DMS 273 treated with DMSO at 0.1 percent for 48 hours (cell line): ENCODE data around the gene CXADR.
"Not testable (repeated sequence)": the region's sequence is repeated elsewhere in the genome, so short reads cannot be mapped to it uniquely, and the experiment has no call there.

ENCODE experiments used
- DNase-seq: peaks from one replicate; lab custom pipeline; 2025; lab: John Stamatoyannopoulos, UW

CXADR gene

GRCh38 chr21:17512253-17513213 lies at the start of gene CXADR:
Gene CXADR (plus strand): TSS chr21:17513043. CDS start chr21:17513130, 87 bp downstream.
- DNase-seq: peak; percentile 52

- no peak for DNase-seq
These were observed 46.7 kb upstream of the CXADR start for GRCh38 chr21:17466166-17466565.

- DNase-seq: no peak
These were observed 45.5 kb upstream of the CXADR start for GRCh38 chr21:17467392-17467791.

GRCh38 chr21:17467829-17468228 lies 45.0 kb upstream of the CXADR start:
- DNase-seq: no peak

- no peak for DNase-seq
These were observed 44.1 kb upstream of the CXADR start for GRCh38 chr21:17468698-17469097.

GRCh38 chr21:17469727-17470126 lies 43.1 kb upstream of the CXADR start:
- no peak for DNase-seq

- DNase-seq: no peak
These were observed 40.7 kb upstream of the CXADR start for GRCh38 chr21:17472182-17472581.

GRCh38 chr21:17472592-17473271 lies 40.1 kb upstream of the CXADR start:
- DNase-seq: no peak

GRCh38 chr21:17476006-17476405 lies 36.8 kb upstream of the CXADR start:
- DNase-seq: no peak

GRCh38 chr21:17478156-17478555 lies 34.7 kb upstream of the CXADR start:
- DNase-seq: not testable (repeated sequence)

GRCh38 chr21:17479606-17480005 lies 33.2 kb upstream of the CXADR start:
- no peak for DNase-seq

- no peak for DNase-seq
These were observed 29.9 kb upstream of the CXADR start for GRCh38 chr21:17482928-17483327.

GRCh38 chr21:17488620-17489019 lies 24.2 kb upstream of the CXADR start:
- no peak for DNase-seq

- not testable (repeated sequence) for DNase-seq
These were observed 23.3 kb upstream of the CXADR start for GRCh38 chr21:17489565-17489964.

- DNase-seq: no peak
These were observed 21.0 kb upstream of the CXADR start for GRCh38 chr21:17491716-17492414.

- no peak for DNase-seq
These were observed 20.3 kb upstream of the CXADR start for GRCh38 chr21:17492415-17493168.

- no peak for DNase-seq
These were observed 18.8 kb upstream of the CXADR start for GRCh38 chr21:17494051-17494450.

GRCh38 chr21:17495680-17496079 lies 17.2 kb upstream of the CXADR start:
- no peak for DNase-seq

GRCh38 chr21:17497316-17497715 lies 15.5 kb upstream of the CXADR start:
- no peak for DNase-seq

- no peak for DNase-seq
These were observed 14.3 kb upstream of the CXADR start for GRCh38 chr21:17498586-17498985.

GRCh38 chr21:17501107-17502006 lies 11.5 kb upstream of the CXADR start:
- no peak for DNase-seq
